HEK293 (cell line): ENCODE data around the gene TRPM8.

Source experiments
- CTCF ChIA-PET: fragments of 350-600 bp; formaldehyde crosslinking; extraction: SDS; loops from one replicate; lab custom pipeline; 2021; ENCODE audit warnings: antibody characterized with exemption; lab: Yijun Ruan, JAX
- POLR2A ChIA-PET: fragments of 300-600 bp; formaldehyde crosslinking; extraction: SDS; loops from one replicate; lab custom pipeline; 2020; ENCODE audit warnings: antibody characterized with exemption, inconsistent platforms; lab: Yijun Ruan, JAX
- H3K27ac ChIP-seq: fragments of 200-500 bp; sonication (Bioruptor generic); 2 replicates; pipeline ENCODE4 v1.5.1; 2014; ENCODE audit warnings: low read depth, low read length, control low read depth, inconsistent platforms; ENCODE audit errors: extremely low read depth
- H3K36me3 ChIP-seq, 2 experiments: fragments of 200-500 bp in 1 of 2; sonication (Bioruptor generic) in 1 of 2; 1 replicate in 1 of 2; 2 replicates in 1 of 2; pipeline ENCODE4 v1.5.1; 2014 to 2017; ENCODE audit warnings: inconsistent platforms in 2 of 2, low read length in 2 of 2; ENCODE audit not compliant: control insufficient read depth in 2 of 2, insufficient read depth in 1 of 2
- H3K4me1 ChIP-seq: fragments of 200-500 bp; sonication (Bioruptor generic); 2 replicates; pipeline ENCODE4 v1.5.1; 2014; ENCODE audit warnings: mild to moderate bottlenecking, low read length, inconsistent platforms; ENCODE audit not compliant: control insufficient read depth, insufficient read depth
- H3K4me3 ChIP-seq: 2 replicates; pipeline ENCODE4 v1.5.1; 2011; ENCODE audit warnings: low read depth, mild to moderate bottlenecking, control low read depth, low read length, moderate library complexity
- H3K9me3 ChIP-seq: fragments of 200-500 bp; sonication (Bioruptor generic); 2 replicates; pipeline ENCODE4 v1.5.1; 2014; ENCODE audit warnings: low read depth, low read length, inconsistent platforms; ENCODE audit not compliant: control insufficient read depth, insufficient read depth
- ATF2 ChIP-seq: fragments of 450-650 bp; formaldehyde crosslinking; IDR thresholded peaks from 2 replicates; pipeline ENCODE4 v1.5.1; 2016; ENCODE audit warnings: missing biosample characterization, missing genetic modification characterization, low read depth
- KLF17 ChIP-seq: fragments of 450-650 bp; formaldehyde crosslinking; IDR thresholded peaks from 2 replicates; pipeline ENCODE4 v1.5.1; 2016; ENCODE audit warnings: missing biosample characterization, missing genetic modification characterization
- PBX3 ChIP-seq: sonication (generic); formaldehyde crosslinking; IDR thresholded peaks from 2 replicates; pipeline ENCODE4 v1.8.1; 2022; ENCODE audit warnings: mild to moderate bottlenecking, moderate library complexity, missing genetic modification reagents
- YY2 ChIP-seq: fragments of 450-650 bp; formaldehyde crosslinking; IDR thresholded peaks from 2 replicates; pipeline ENCODE4 v1.5.1; 2016; ENCODE audit warnings: missing biosample characterization, missing genetic modification characterization
- ZBTB20 ChIP-seq: fragments of 450-650 bp; formaldehyde crosslinking; IDR thresholded peaks from 2 replicates; pipeline ENCODE4 v1.5.1; 2016; ENCODE audit warnings: missing biosample characterization, missing genetic modification characterization
- ZBTB7A ChIP-seq: fragments of 450-650 bp; formaldehyde crosslinking; IDR thresholded peaks from 2 replicates; pipeline ENCODE4 v1.5.1; 2016; ENCODE audit warnings: low read depth, missing biosample characterization, missing genetic modification characterization
- ZIC2 ChIP-seq: fragments of 450-650 bp; formaldehyde crosslinking; IDR thresholded peaks from 2 replicates; pipeline ENCODE4 v1.5.1; 2016; ENCODE audit warnings: missing biosample characterization, missing genetic modification characterization
- ZNF10 ChIP-seq: fragments of 450-650 bp; formaldehyde crosslinking; IDR thresholded peaks from 2 replicates; pipeline ENCODE4 v1.5.1; 2017; ENCODE audit warnings: missing biosample characterization, missing genetic modification characterization
- ZNF121 ChIP-seq: fragments of 450-650 bp; formaldehyde crosslinking; IDR thresholded peaks from 2 replicates; pipeline ENCODE4 v1.5.1; 2016; ENCODE audit warnings: missing biosample characterization, missing genetic modification characterization
- ZNF148 ChIP-seq: fragments of 450-650 bp; formaldehyde crosslinking; IDR thresholded peaks from 2 replicates; pipeline ENCODE4 v1.5.0; 2017; ENCODE audit warnings: missing biosample characterization, missing genetic modification characterization, borderline replicate concordance
- ZNF366 ChIP-seq: fragments of 450-650 bp; formaldehyde crosslinking; conservative IDR thresholded peaks from 2 replicates; pipeline ENCODE4 v1.5.1; 2016; ENCODE audit warnings: missing biosample characterization, missing genetic modification characterization
- ZNF394 ChIP-seq: fragments of 450-650 bp; formaldehyde crosslinking; IDR thresholded peaks from 2 replicates; pipeline ENCODE4 v1.5.1; 2016; ENCODE audit warnings: missing biosample characterization, missing genetic modification characterization, mild to moderate bottlenecking, moderate library complexity, borderline replicate concordance
- ZNF423 ChIP-seq: fragments of 450-650 bp; formaldehyde crosslinking; IDR thresholded peaks from 2 replicates; pipeline ENCODE4 v1.5.1; 2016; ENCODE audit warnings: missing biosample characterization, missing genetic modification characterization
- ZNF48 ChIP-seq: fragments of 450-650 bp; formaldehyde crosslinking; IDR thresholded peaks from 2 replicates; pipeline ENCODE4 v1.5.1; 2016; ENCODE audit warnings: missing biosample characterization, missing genetic modification characterization
- ZNF549 ChIP-seq: fragments of 450-650 bp; IDR thresholded peaks from 2 replicates; pipeline ENCODE4 v1.5.1; 2018; ENCODE audit warnings: missing biosample characterization, missing genetic modification characterization, mild to moderate bottlenecking, inconsistent platforms, moderate library complexity
- ZNF555 ChIP-seq: fragments of 450-650 bp; formaldehyde crosslinking; conservative IDR thresholded peaks from 2 replicates; pipeline ENCODE4 v1.5.1; 2017; ENCODE audit warnings: missing biosample characterization, mild to moderate bottlenecking, missing genetic modification characterization, inconsistent platforms
- ZNF677 ChIP-seq: fragments of 450-650 bp; IDR thresholded peaks from 2 replicates; pipeline ENCODE4 v1.5.0; 2018; ENCODE audit warnings: missing biosample characterization, mild to moderate bottlenecking, missing genetic modification characterization, moderate library complexity
- ZNF76 ChIP-seq: fragments of 450-650 bp; formaldehyde crosslinking; IDR thresholded peaks from 2 replicates; pipeline ENCODE4; 2016; ENCODE audit warnings: low read depth, missing biosample characterization, missing genetic modification characterization, borderline replicate concordance
- ZSCAN5A ChIP-seq: fragments of 450-650 bp; formaldehyde crosslinking; IDR thresholded peaks from 2 replicates; pipeline ENCODE4 v1.5.1; 2016; ENCODE audit warnings: missing biosample characterization, missing genetic modification characterization

Gene TRPM8

GRCh38 chr2:233940376-233941276, 23.5 kb downstream of the TRPM8 start:
- ChIA-PET CTCF (no interaction called here), POLR2A (no interaction called here)
- no peak overlapping the region for H3K27ac ChIP-seq
- no peaks in the 10 kb centered on the region for H3K36me3 ChIP-seq
- H3K4me3 ChIP-seq = no peak overlapping the region
- TF ChIP-seq ZSCAN5A (tag by site-specific recombination) (no peak), ZNF48 (tag by site-specific recombination) (no peak), ZNF76 (tag by site-specific recombination) (no peak), YY2 (tag by site-specific recombination) (no peak), ATF2 (no peak), KLF17 (tag by site-specific recombination) (no peak), PBX3 (CRISPR knock-in tag) (no peak), ZNF555 (no peak)
- H3K9me3 ChIP-seq = no peaks in the 10 kb centered on the region
- H3K4me1 ChIP-seq = no peaks in the 10 kb centered on the region

GRCh38 chr2:233942731-233943130, 25.6 kb downstream of the TRPM8 start:
- CTCF ChIA-PET = no interaction called here
- no peak overlapping the region for H3K27ac ChIP-seq
- POLR2A ChIA-PET = no interaction called here
- no peak for TF ChIP-seq ZNF394 (tag by site-specific recombination)
- no peak overlapping the region for H3K4me3 ChIP-seq
- no peaks in the 10 kb centered on the region for H3K4me1 ChIP-seq
- H3K9me3 ChIP-seq = no peaks in the 10 kb centered on the region
- H3K36me3 ChIP-seq = no peaks in the 10 kb centered on the region

- H3K27ac ChIP-seq = no peak overlapping the region
- ChIA-PET POLR2A (no interaction called here), CTCF (no interaction called here)
- H3K9me3 ChIP-seq = no peaks in the 10 kb centered on the region
- H3K4me1 ChIP-seq = no peaks in the 10 kb centered on the region
- no peak overlapping the region for H3K4me3 ChIP-seq
- H3K36me3 ChIP-seq = no peaks in the 10 kb centered on the region
- no peak for TF ChIP-seq ZNF423
- no peak for TF ChIP-seq ZNF10
- TF ChIP-seq ZNF677 (tag by site-specific recombination) = no peak
- TF ChIP-seq ZNF366 = no peak
- no peak for TF ChIP-seq ZNF549 (tag by site-specific recombination)
- no peak for TF ChIP-seq ZBTB20 (tag by site-specific recombination)
- TF ChIP-seq ZNF148 = no peak
- TF ChIP-seq ZIC2 (tag by site-specific recombination) = no peak
- no peak for TF ChIP-seq ZNF121 (tag by site-specific recombination)
- TF ChIP-seq ZBTB7A = no peak
Measured at GRCh38 chr2:233944269-233944668, 27.1 kb downstream of the TRPM8 start.
